Astrocyte (in vitro differentiated cells and primary cell): ENCODE data around the gene TMEM184B. TPM values are rescaled to one million over a fixed set of nuclear protein-coding genes. Genes with fewer than 3 reads are reported as not detected.

Source experiments
- DNase-seq: peaks from one replicate; pipeline ENCODE4 v3.0.0-alpha.2; 2010; ENCODE audit warnings: low read depth
- FAIRE-seq: peaks from 2 replicates; lab custom pipeline; 2011; peaks lifted over from hg19 to GRCh38; lab: Jason Lieb, UNC
- H2AFZ ChIP-seq: 2 replicates; pipeline ENCODE4 v1.6.0; 2012; ENCODE audit warnings: low read depth, low read length, inconsistent platforms
- H3K27ac ChIP-seq: 2 replicates; pipeline ENCODE4 v1.5.1; 2011; ENCODE audit warnings: low read depth, low read length, inconsistent platforms
- H3K27me3 ChIP-seq: 2 replicates; pipeline ENCODE4 v1.6.0; 2011; ENCODE audit warnings: low read length, inconsistent platforms; ENCODE audit not compliant: insufficient read depth
- H3K36me3 ChIP-seq: 2 replicates; pipeline ENCODE4 v1.5.1; 2011; ENCODE audit warnings: low read length, inconsistent platforms; ENCODE audit not compliant: insufficient read depth
- H3K4me1 ChIP-seq: 2 replicates; pipeline ENCODE4 v1.5.1; 2011; ENCODE audit warnings: low read length, inconsistent platforms; ENCODE audit not compliant: insufficient read depth
- H3K4me2 ChIP-seq: 2 replicates; pipeline ENCODE4 v1.6.0; 2012; ENCODE audit warnings: low read length, inconsistent platforms
- H3K4me3 ChIP-seq: 2 replicates; pipeline ENCODE4 v1.5.1; 2011; ENCODE audit warnings: low read depth, mild to moderate bottlenecking, low read length, inconsistent platforms; ENCODE audit not compliant: insufficient read depth
- H3K79me2 ChIP-seq: 2 replicates; pipeline ENCODE4 v1.6.0; 2012; ENCODE audit warnings: mild to moderate bottlenecking, low read length, inconsistent platforms; ENCODE audit not compliant: insufficient read depth
- H3K9ac ChIP-seq: 2 replicates; pipeline ENCODE4 v1.6.0; 2012; ENCODE audit warnings: mild to moderate bottlenecking, low read length, inconsistent platforms
- H3K9me3 ChIP-seq: 2 replicates; pipeline ENCODE4 v1.5.1; 2012; ENCODE audit warnings: low read depth, mild to moderate bottlenecking, low read length, inconsistent platforms; ENCODE audit not compliant: insufficient read depth
- H4K20me1 ChIP-seq: 2 replicates; pipeline ENCODE4 v1.6.0; 2012; ENCODE audit warnings: low read length, inconsistent platforms; ENCODE audit not compliant: insufficient read depth
- H3K27ac Mint-ChIP-seq: one replicate; pipeline ENCODE4 v1.8.0; 2021; ENCODE audit warnings: mild to moderate bottlenecking, mixed read lengths; ENCODE audit not compliant: unreplicated experiment
- H3K27me3 Mint-ChIP-seq: one replicate; pipeline ENCODE4 v1.8.0; 2021; ENCODE audit warnings: low read depth, mixed read lengths; ENCODE audit not compliant: unreplicated experiment
- H3K36me3 Mint-ChIP-seq: one replicate; pipeline ENCODE4 v1.8.0; 2021; ENCODE audit warnings: low read depth, mixed read lengths; ENCODE audit not compliant: unreplicated experiment
- H3K4me1 Mint-ChIP-seq: one replicate; pipeline ENCODE4 v1.8.0; 2021; ENCODE audit warnings: low read depth, mixed read lengths; ENCODE audit not compliant: unreplicated experiment
- H3K4me3 Mint-ChIP-seq: one replicate; pipeline ENCODE4 v1.8.0; 2021; ENCODE audit warnings: mild to moderate bottlenecking, moderate library complexity, mixed read lengths; ENCODE audit not compliant: unreplicated experiment
- H3K9me3 Mint-ChIP-seq: one replicate; pipeline ENCODE4 v1.8.0; 2021; ENCODE audit warnings: mild to moderate bottlenecking, mixed read lengths; ENCODE audit not compliant: unreplicated experiment
- EZH2 ChIP-seq: IDR thresholded peaks from 2 replicates; pipeline ENCODE4 v1.6.1; 2012; ENCODE audit warnings: mild to moderate bottlenecking, low read length, inconsistent platforms; ENCODE audit not compliant: insufficient read depth
- total RNA-seq: library from RNA; stranded (reverse); gene quantifications from 2 replicates; pipeline ENCODE4 v1.2.1, GENCODE V29; 2021
- TF ChIP-seq, protein P1 (sequence below): IDR thresholded peaks from 2 replicates; pipeline ENCODE4 v1.5.1; 2011; ENCODE audit warnings: low read depth, mild to moderate bottlenecking, inconsistent platforms, low read length, moderate library complexity; ENCODE audit not compliant: insufficient read depth

TMEM184B gene
- total RNA-seq, 1 donor from 2014 or later: 109 TPM

GRCh38 chr22:38199826-38200559 is 72.8 kb downstream of the TMEM184B start:
- Histone ChIP-seq H3K4me3 (no peak overlapping the region), H4K20me1 (peaks cover 22% of the 10 kb centered on the region), H3K27me3 (no peaks in the 10 kb centered on the region), H3K9me3 (no peaks in the 10 kb centered on the region), H3K79me2 (peaks cover 26% of the 10 kb centered on the region), H2AFZ (no peak overlapping the region), H3K36me3 (no peaks in the 10 kb centered on the region), H3K4me1 (peaks cover 29% of the 10 kb centered on the region), H3K27ac (no peak overlapping the region), H3K9ac (no peak overlapping the region), H3K4me2 (no peak overlapping the region)
- Mint-ChIP-seq H3K36me3 (peaks cover 6% of the 10 kb centered on the region), H3K4me3 (no peak overlapping the region), H3K27ac (no peak overlapping the region), H3K9me3 (peaks cover 2% of the 10 kb centered on the region), H3K27me3 (peaks cover 3% of the 10 kb centered on the region), H3K4me1 (peaks cover 16% of the 10 kb centered on the region)
- no peak for TF ChIP-seq EZH2
- TF ChIP-seq, protein P1, sequence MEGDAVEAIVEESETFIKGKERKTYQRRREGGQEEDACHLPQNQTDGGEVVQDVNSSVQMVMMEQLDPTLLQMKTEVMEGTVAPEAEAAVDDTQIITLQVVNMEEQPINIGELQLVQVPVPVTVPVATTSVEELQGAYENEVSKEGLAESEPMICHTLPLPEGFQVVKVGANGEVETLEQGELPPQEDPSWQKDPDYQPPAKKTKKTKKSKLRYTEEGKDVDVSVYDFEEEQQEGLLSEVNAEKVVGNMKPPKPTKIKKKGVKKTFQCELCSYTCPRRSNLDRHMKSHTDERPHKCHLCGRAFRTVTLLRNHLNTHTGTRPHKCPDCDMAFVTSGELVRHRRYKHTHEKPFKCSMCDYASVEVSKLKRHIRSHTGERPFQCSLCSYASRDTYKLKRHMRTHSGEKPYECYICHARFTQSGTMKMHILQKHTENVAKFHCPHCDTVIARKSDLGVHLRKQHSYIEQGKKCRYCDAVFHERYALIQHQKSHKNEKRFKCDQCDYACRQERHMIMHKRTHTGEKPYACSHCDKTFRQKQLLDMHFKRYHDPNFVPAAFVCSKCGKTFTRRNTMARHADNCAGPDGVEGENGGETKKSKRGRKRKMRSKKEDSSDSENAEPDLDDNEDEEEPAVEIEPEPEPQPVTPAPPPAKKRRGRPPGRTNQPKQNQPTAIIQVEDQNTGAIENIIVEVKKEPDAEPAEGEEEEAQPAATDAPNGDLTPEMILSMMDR: no peak
- DNase-seq: no peak
- no peak for FAIRE-seq

GRCh38 chr22:38196791-38197419 is 75.9 kb downstream of the TMEM184B start:
- TF ChIP-seq, protein P1: no peak
- TF ChIP-seq EZH2: no peak
- peaks cover 5% of the 10 kb centered on the region for H3K27me3 Mint-ChIP-seq
- no peak overlapping the region for H3K4me3 Mint-ChIP-seq
- Histone ChIP-seq H4K20me1 (no peaks in the 10 kb centered on the region), H2AFZ (peak overlapping the region; percentile 71), H3K27me3 (no peaks in the 10 kb centered on the region), H3K4me2 (peak overlapping the region; percentile 22), H3K36me3 (no peaks in the 10 kb centered on the region), H3K4me1 (peaks cover 10% of the 10 kb centered on the region), H3K79me2 (no peaks in the 10 kb centered on the region), H3K9me3 (no peaks in the 10 kb centered on the region), H3K4me3 (no peak overlapping the region), H3K9ac (no peak overlapping the region), H3K27ac (no peak overlapping the region)
- H3K27ac Mint-ChIP-seq: no peak overlapping the region
- peaks cover 5% of the 10 kb centered on the region for H3K4me1 Mint-ChIP-seq
- FAIRE-seq (no peak), DNase-seq (no peak)
- peaks cover 2% of the 10 kb centered on the region for H3K9me3 Mint-ChIP-seq
- H3K36me3 Mint-ChIP-seq: peaks cover 2% of the 10 kb centered on the region

DNA sequence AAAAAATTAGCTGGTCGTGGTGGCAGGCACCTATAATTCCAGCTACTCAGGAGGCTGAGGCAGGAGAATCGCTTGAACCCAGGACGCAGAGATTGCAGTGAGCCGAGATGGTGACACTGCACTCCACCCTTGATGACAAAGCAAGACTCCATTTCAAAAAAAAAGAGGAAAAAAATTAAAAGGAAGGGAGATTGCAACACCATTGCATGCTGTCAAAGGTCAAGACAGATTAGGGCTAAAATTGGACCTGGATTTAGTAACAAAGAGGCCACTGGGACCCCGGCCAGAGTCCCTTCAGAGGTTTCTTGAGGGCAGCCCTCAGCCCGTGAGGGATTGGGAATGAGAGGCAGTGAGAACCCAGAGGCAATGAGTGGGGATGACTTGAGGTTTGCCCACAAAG is 79.2 kb downstream of the TMEM184B start:
- no peaks in the 10 kb centered on the region for H3K36me3 Mint-ChIP-seq
- no peaks in the 10 kb centered on the region for H3K9me3 Mint-ChIP-seq
- Histone ChIP-seq H3K4me3 (no peak overlapping the region), H3K27me3 (no peaks in the 10 kb centered on the region), H3K4me1 (peaks cover 5% of the 10 kb centered on the region), H3K9ac (no peak overlapping the region), H3K9me3 (no peaks in the 10 kb centered on the region), H4K20me1 (no peaks in the 10 kb centered on the region), H3K4me2 (no peak overlapping the region), H3K36me3 (no peaks in the 10 kb centered on the region), H3K27ac (no peak overlapping the region), H3K79me2 (no peaks in the 10 kb centered on the region), H2AFZ (no peak overlapping the region)
- H3K27ac Mint-ChIP-seq: no peak overlapping the region
- no peak overlapping the region for H3K4me3 Mint-ChIP-seq
- TF ChIP-seq EZH2: no peak
- TF ChIP-seq, protein P1: no peak
- peaks cover 4% of the 10 kb centered on the region for H3K4me1 Mint-ChIP-seq
- H3K27me3 Mint-ChIP-seq: peaks cover 6% of the 10 kb centered on the region
- FAIRE-seq (no peak), DNase-seq (no peak)
